Sigmoid colon (tissue), 7 donors: ENCODE results near the gene MGMT. TPM values are rescaled to one million over a fixed set of nuclear protein-coding genes. Genes with fewer than 3 reads are reported as not detected.

ENCODE experiments used
- DNase-seq: peaks from one replicate; pipeline ENCODE4 v3.0.0-alpha.2; 2019
- H3K27ac ChIP-seq, 4 donors: fragments of 200-600 bp; sonication (generic); one replicate each; pipeline ENCODE4 v1.5.1; 2016 to 2019; ENCODE audit warnings: mild to moderate bottlenecking in 1 of 4
- H3K27me3 ChIP-seq, 3 donors: fragments of 200-600 bp; sonication (generic); one replicate each; pipeline ENCODE4 v1.5.1; 2019; ENCODE audit warnings: mild to moderate bottlenecking in 1 of 3
- H3K36me3 ChIP-seq, 4 donors: fragments of 200-600 bp; sonication (generic); one replicate each; pipeline ENCODE4 v1.5.1; 2016 to 2019
- H3K4me1 ChIP-seq, 4 donors: fragments of 200-600 bp; sonication (generic); one replicate each; pipeline ENCODE4 v1.5.1; 2017 to 2019
- H3K4me3 ChIP-seq, 4 donors: fragments of 200-600 bp; sonication (generic); one replicate each; pipeline ENCODE4 v1.5.1; 2017 to 2019; ENCODE audit warnings: mild to moderate bottlenecking in 2 of 4, moderate library complexity in 1 of 4
- H3K9me3 ChIP-seq, 4 donors: fragments of 200-600 bp in 3 of 4; sonication (generic) in 3 of 4; one replicate each; pipeline versions ENCODE4 v1.5.1 to v1.6.1; 2013 to 2019
- EP300 ChIP-seq, 4 donors: sonication (generic); formaldehyde crosslinking; IDR thresholded peaks; one replicate each; pipeline ENCODE4 v1.6.1; 2017; ENCODE audit warnings: antibody characterized with exemption in 4 of 4
- POLR2A ChIP-seq, 2 donors: fragments of 450-650 bp; IDR thresholded peaks; one replicate each; pipeline ENCODE4 v1.6.1; 2016; ENCODE audit warnings: antibody characterized with exemption in 2 of 2, mild to moderate bottlenecking in 2 of 2, moderate library complexity in 2 of 2
- POLR2AphosphoS5 ChIP-seq, 4 donors: sonication (generic); formaldehyde crosslinking; IDR thresholded peaks; one replicate each; pipeline ENCODE4 v1.6.1; 2017; ENCODE audit warnings: antibody characterized with exemption in 4 of 4
- WGBS, 2 donors: extraction: QIAGEN DNeasy Blood & Tissue Kit; methylation state at CpG; one replicate each; pipeline ENCODE4 v1.1.7; 2013; 5-methylcytosine and 5-hydroxymethylcytosine counted together
- intact Hi-C: fragments of 100-400 bp; cut with DNase I; formaldehyde crosslinking; loops from one replicate; pipeline ENCODE4 v1.15.1; 2023
- polyA plus RNA-seq, 3 donors: library from polyadenylated mRNA; stranded (reverse); fragments of 200-250 nt; gene quantifications; one replicate each; pipeline ENCODE4 v1.2.3, GENCODE V29; 2013
- total RNA-seq, 4 donors: library from RNA; depleted of rRNA; stranded (reverse); fragments of >200 nt; gene quantifications; one replicate each; pipeline ENCODE4 v1.1.0, GENCODE V29; 2016
- TF ChIP-seq, protein P1 (sequence below), 4 experiments: fragments of 450-650 bp in 3 of 4; fragments of 200-600 bp in 1 of 4; IDR thresholded peaks; one replicate each; pipeline ENCODE4 v1.5.1; 2016 to 2019; ENCODE audit warnings: antibody characterized with exemption in 4 of 4, mild to moderate bottlenecking in 3 of 4, moderate library complexity in 2 of 4
- donor health status: healthy with polysubstance abuse.
- donor health status: Bipolar disorder and iron deficiency.
- donor health status: healthy.

Gene MGMT
- total and polyA plus RNA-seq, 7 donors: 7.2 to 40.3 (median 24.3) TPM

DNA sequence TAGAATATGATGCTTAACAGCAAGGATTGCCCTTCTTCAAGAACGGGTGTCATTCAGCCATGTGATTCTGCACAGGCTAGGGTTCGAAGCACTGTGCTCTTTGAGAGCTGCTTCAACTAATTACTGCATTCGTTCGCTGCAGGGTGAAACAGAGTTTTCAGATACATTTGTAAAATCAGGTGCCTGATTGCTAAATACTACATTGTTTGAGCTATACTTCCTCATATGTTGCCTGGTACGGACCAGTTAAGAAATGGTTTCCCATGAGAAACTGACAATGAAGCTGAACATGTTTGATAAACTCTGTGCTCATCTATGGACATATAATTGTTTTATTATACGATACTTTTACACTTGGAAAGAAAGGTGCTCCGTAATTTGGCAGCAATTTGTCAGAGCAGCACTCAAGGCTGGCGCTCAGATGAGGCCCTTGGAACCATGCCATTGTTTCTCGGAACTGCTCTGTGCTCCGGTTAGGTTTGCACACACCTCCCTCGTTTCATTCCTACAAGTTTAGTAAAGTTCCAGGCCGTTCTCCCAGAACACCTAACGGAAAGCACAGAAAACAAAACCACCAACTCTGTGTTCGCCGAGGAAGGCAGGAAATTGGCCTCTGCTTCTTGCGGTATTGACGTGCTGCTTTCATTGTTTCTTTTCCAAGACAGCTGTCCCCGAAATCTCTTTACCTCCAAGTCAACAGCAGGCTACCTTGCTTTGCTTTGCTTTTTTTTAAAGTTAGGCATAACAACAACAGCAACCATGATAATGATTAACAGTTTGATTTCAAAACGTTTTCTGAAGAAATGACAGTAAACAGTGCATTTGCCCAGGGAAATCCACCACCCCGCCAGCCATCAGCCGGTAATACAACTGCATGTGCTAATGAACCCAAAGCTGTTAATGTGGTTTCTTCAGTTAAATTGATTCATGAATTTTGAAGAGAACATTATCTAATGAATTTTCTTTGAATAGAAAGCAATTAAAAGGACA lies 290.2 kb downstream of the MGMT start:
- no peaks in the 10 kb centered on the region for H3K27me3 ChIP-seq
- H3K4me3 ChIP-seq: peak overlapping the region in 2 of 4 donors; percentile 2 to 28
- H3K27ac ChIP-seq: peak overlapping the region in 3 of 4 donors; percentile 11 to 44 (median 31)
- H3K36me3 ChIP-seq: peaks cover 0 to 14% (median 5%) of the 10 kb centered on the region in 4 donors
- peaks cover 0 to 12% (median 4%) of the 10 kb centered on the region in 4 donors for H3K4me1 ChIP-seq
- TF ChIP-seq, protein P1, sequence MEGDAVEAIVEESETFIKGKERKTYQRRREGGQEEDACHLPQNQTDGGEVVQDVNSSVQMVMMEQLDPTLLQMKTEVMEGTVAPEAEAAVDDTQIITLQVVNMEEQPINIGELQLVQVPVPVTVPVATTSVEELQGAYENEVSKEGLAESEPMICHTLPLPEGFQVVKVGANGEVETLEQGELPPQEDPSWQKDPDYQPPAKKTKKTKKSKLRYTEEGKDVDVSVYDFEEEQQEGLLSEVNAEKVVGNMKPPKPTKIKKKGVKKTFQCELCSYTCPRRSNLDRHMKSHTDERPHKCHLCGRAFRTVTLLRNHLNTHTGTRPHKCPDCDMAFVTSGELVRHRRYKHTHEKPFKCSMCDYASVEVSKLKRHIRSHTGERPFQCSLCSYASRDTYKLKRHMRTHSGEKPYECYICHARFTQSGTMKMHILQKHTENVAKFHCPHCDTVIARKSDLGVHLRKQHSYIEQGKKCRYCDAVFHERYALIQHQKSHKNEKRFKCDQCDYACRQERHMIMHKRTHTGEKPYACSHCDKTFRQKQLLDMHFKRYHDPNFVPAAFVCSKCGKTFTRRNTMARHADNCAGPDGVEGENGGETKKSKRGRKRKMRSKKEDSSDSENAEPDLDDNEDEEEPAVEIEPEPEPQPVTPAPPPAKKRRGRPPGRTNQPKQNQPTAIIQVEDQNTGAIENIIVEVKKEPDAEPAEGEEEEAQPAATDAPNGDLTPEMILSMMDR (IDR thresholded peaks at IDR 0.05): no peak
- TF ChIP-seq EP300 (IDR thresholded peaks at IDR 0.05): no peak
- no peak for TF ChIP-seq POLR2AphosphoS5 (IDR thresholded peaks at IDR 0.05)
- TF ChIP-seq POLR2A (IDR thresholded peaks at IDR 0.05): no peak
- intact Hi-C loops: no loop called here
- 51 to 78% methylated on average over 21 of the region's 21 CpGs for WGBS, 2 donors
- peak; percentile 59 for DNase-seq
- H3K9me3 ChIP-seq: no peaks in the 10 kb centered on the region

DNA sequence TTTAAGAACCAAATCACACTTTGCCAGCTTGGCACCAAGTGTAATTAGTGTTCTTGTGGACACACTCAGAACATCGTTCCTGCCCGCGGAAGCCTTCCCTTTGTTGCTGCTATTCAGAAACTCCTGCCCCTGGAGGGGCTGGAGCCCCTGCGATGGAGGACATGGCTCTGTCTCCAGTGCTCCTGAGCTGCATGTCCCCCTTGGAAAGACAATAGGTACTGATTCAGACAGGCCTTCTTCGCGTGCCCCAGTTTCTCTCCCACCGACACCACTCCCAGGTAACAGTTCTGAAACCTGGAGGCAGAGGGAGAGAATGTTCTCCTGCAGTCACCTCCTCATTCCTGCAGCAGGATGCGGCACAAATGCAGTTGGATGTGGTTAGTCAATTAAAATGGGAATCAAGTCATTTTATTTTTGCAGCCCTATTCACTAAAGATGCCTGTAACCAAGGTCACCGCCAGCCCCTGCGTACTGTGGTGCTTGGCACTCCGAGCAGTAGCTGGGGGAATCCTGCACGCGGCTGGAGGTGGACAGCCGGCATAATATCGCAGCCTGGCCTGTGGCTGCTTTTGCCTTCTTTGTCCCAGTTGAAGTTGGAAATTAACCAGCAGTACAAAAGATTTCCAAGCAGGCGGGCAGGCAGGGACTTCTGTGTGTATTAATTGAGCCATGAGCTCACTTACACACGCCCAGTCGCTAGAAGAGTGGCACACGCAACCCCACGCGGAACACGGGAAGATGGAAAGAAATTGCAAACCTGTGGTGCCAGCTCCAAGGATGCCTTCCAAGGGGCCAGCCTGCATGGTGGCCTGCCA lies 291.4 kb downstream of the MGMT start:
- H3K27ac ChIP-seq: no peak overlapping the region
- WGBS, 2 donors: 95 to 96% methylated on average over 22 of the region's 22 CpGs
- peaks cover 0 to 14% (median 5%) of the 10 kb centered on the region in 4 donors for H3K36me3 ChIP-seq
- no peak overlapping the region for H3K4me3 ChIP-seq
- TF ChIP-seq EP300 (IDR thresholded peaks at IDR 0.05) (no peak), POLR2A (IDR thresholded peaks at IDR 0.05) (no peak), POLR2AphosphoS5 (IDR thresholded peaks at IDR 0.05) (no peak)
- TF ChIP-seq, protein P1 (IDR thresholded peaks at IDR 0.05): no peak
- H3K27me3 ChIP-seq: no peaks in the 10 kb centered on the region
- H3K4me1 ChIP-seq: peaks cover 0 to 12% (median 4%) of the 10 kb centered on the region in 4 donors
- H3K9me3 ChIP-seq: no peaks in the 10 kb centered on the region
- intact Hi-C loops: no loop called here
- DNase-seq: peak; percentile 53

DNA sequence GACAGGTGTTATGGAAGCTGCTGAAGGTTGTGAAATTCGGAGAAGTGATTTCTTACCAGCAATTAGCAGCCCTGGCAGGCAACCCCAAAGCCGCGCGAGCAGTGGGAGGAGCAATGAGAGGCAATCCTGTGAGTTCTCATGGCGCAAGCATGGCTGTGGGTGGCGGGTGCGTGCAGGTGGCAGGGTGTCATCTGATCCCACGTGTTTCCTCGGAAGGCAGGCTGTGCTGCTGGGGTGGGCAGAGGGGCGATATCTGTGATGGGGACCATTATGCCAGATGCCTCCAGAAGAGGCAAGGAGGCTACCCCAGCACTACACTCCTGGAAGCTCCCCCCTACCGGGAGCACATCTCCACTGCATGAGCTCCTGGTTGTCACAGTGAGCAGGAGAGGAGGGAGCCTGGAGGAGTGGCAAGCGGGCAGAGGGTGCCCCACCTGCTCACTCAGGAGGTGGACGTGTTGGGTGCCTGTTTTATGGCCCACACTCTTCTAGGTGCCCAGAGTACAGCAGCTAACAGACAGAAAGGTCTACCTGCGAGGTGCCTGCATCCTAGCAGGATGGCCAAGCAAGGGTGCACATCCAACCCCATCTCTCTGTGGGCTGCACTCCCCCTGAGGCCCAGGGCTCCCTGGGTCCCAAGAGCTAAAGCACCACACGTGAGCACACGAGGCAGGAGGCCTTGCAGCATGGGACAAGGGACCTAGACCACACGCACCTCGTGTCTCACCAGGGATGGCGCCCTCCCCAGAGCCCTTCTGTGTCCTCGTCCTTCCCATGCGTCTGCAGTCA lies 292.4 kb downstream of the MGMT start:
- intact Hi-C loops: no loop called here
- TF ChIP-seq EP300 (IDR thresholded peaks at IDR 0.05) (no peak), POLR2A (IDR thresholded peaks at IDR 0.05) (no peak), POLR2AphosphoS5 (IDR thresholded peaks at IDR 0.05) (no peak)
- TF ChIP-seq, protein P1 (IDR thresholded peaks at IDR 0.05): no peak
- WGBS, 2 donors: 92 to 96% methylated on average over 21 of the region's 21 CpGs
- DNase-seq: peak; percentile 53
- Histone ChIP-seq H3K36me3 (peaks cover 0 to 14% (median 5%) of the 10 kb centered on the region in 4 donors), H3K4me3 (no peak overlapping the region), H3K27me3 (no peaks in the 10 kb centered on the region), H3K4me1 (peaks cover 0 to 12% (median 4%) of the 10 kb centered on the region in 4 donors), H3K9me3 (no peaks in the 10 kb centered on the region), H3K27ac (no peak overlapping the region)

DNA sequence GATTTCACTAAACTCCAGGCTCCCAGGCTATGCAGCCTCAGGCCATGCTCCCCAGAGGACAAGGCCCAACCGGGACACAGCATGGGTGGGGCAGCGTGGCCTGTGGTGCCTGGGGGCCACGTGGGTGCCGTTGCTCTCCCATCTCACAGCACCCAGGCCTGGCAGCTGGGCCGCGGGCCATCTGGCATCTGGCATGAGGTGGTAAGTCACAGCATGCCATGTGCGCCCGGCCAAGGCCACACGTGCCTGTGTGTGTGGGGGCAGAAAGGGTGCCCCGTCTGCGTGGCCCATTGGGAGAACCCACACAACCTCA lies 292.9 kb downstream of the MGMT start:
- Histone ChIP-seq H3K4me3 (no peak overlapping the region), H3K36me3 (peaks cover 0 to 14% (median 5%) of the 10 kb centered on the region in 4 donors), H3K9me3 (no peaks in the 10 kb centered on the region), H3K27me3 (no peaks in the 10 kb centered on the region), H3K27ac (no peak overlapping the region), H3K4me1 (peaks cover 0 to 12% (median 4%) of the 10 kb centered on the region in 4 donors)
- WGBS, 2 donors: 96 to 97% methylated on average over 11 of the region's 11 CpGs
- TF ChIP-seq POLR2A (IDR thresholded peaks at IDR 0.05): no peak
- TF ChIP-seq EP300 (IDR thresholded peaks at IDR 0.05): no peak
- TF ChIP-seq, protein P1 (IDR thresholded peaks at IDR 0.05): no peak
- no peak for TF ChIP-seq POLR2AphosphoS5 (IDR thresholded peaks at IDR 0.05)
- peak; percentile 62 for DNase-seq
- intact Hi-C loops: no loop called here
